ENCODE results near the gene CAVIN4. TPM values are rescaled to one million over a fixed set of nuclear protein-coding genes. Genes with fewer than 3 reads are reported as not detected.

Gene CAVIN4
- total RNA-seq, 4 donors from 2014 or later, result 14.5 to 163 (median 28.9) TPM

DNA sequence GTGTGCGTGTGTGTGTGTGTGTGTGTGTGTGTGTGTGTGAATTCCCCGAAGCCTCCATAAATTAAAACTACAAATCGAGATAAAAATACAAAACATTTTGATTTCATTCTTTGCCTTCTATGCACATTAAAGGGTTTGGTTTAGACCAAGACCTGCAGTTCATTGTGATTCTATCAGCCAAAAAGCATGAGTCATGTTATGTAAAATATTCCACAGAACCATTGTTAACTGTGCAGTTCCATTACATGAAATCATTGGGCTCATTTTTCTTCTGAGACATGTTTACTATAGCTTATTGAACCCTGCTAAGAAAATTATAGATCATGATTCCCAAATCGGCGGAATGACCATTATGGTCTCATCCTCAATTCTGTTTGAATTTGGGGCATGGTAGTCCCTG lies 11.7 kb downstream of the CAVIN4 start:
- intact Hi-C loops (cut with DNase I; ENCODE audit: low total_unique reads) (no loop called here), in situ Hi-C loops (cut with MboI; ENCODE audit: low sequenced_read_pairs in 4 of 4) (loop anchor here in 3 of 4 donors (10.0 to 25.0 kb wide), 3 partner anchors 145 to 155 kb away; partner anchors contain the start of gene MSANTD3 (in 1 of the 3))
- peaks cover 0 to 17% of the 10 kb centered on the region in 2 donors for H3K36me3 ChIP-seq
- H3K4me1 ChIP-seq, result peaks cover 9 to 21% of the 10 kb centered on the region in 2 donors
- no peak for DNase-seq
- H3K4me3 ChIP-seq, result no peak overlapping the region
- no peak for ATAC-seq
- H3K27ac ChIP-seq, result peak overlapping the region in 1 of 4 donors; percentile 47
- no peak for TF ChIP-seq POLR2A (IDR thresholded peaks at IDR 0.05)
- TF ChIP-seq, protein P1, sequence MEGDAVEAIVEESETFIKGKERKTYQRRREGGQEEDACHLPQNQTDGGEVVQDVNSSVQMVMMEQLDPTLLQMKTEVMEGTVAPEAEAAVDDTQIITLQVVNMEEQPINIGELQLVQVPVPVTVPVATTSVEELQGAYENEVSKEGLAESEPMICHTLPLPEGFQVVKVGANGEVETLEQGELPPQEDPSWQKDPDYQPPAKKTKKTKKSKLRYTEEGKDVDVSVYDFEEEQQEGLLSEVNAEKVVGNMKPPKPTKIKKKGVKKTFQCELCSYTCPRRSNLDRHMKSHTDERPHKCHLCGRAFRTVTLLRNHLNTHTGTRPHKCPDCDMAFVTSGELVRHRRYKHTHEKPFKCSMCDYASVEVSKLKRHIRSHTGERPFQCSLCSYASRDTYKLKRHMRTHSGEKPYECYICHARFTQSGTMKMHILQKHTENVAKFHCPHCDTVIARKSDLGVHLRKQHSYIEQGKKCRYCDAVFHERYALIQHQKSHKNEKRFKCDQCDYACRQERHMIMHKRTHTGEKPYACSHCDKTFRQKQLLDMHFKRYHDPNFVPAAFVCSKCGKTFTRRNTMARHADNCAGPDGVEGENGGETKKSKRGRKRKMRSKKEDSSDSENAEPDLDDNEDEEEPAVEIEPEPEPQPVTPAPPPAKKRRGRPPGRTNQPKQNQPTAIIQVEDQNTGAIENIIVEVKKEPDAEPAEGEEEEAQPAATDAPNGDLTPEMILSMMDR (IDR thresholded peaks at IDR 0.05 in 4 of 5, conservative IDR thresholded peaks at IDR 0.05 in 1 of 5), result no peak
- no peaks in the 10 kb centered on the region for H3K9me3 ChIP-seq
- no peaks in the 10 kb centered on the region for H3K27me3 ChIP-seq

DNA sequence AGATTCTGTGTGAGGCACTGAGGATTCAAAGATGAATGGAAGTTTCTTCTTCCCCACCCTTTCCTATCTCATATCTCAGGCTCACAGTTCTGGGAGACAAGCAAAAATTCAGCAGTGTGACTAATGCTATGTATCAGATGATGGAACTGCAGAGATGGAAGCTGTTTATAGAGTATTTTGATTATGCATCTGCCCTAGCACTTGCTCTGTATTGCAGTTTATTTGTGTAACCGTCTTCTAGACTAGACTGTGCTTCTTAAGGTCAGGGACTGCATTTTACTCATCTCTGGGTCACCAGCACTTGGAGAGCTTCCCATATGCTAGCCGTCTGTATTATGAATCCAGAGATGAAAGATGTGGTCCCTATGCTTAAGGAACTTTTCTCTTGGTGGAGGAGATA lies 12.6 kb downstream of the CAVIN4 start:
- intact Hi-C loops (cut with DNase I; ENCODE audit: low total_unique reads), result loop anchor here (5.0 to 10.0 kb wide), 2 partner anchors 478 to 776 kb away; no protein-coding TSS in a partner anchor

DNA sequence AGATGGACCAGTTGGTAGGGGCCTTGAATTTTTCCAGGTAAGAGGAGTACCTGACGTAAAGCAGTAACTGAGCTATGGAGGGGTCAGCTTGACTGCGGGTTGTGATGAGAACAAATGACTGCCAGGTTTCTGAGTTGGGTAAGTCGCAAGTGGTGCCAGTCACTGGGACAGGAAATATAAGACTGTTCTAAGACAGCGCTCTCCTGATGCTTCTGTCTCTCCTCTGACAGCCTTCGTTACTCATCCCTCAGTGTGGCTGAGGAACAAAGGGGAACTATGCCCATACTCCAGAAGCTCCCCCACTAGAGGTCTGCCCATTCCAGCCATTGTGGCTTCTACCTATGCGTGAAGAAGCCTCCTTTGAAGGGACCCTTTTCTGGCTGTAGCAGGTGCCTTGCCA lies 13.3 kb downstream of the CAVIN4 start:
- intact Hi-C loops (cut with DNase I; ENCODE audit: low total_unique reads), result loop anchor here (5.0 to 10.0 kb wide), 2 partner anchors 479 to 776 kb away; no protein-coding TSS in a partner anchor
- ATAC-seq, result peak; percentile 52 to 76

More for the DNA sequence above, 12.6 kb downstream of the CAVIN4 start:
- Histone ChIP-seq H3K27me3 (no peaks in the 10 kb centered on the region), H3K27ac (peak overlapping the region in 3 of 4 donors; percentile 47 to 62 (median 57)), H3K36me3 (peaks cover 0 to 15% of the 10 kb centered on the region in 2 donors), H3K9me3 (no peaks in the 10 kb centered on the region), H3K4me3 (no peak overlapping the region), H3K4me1 (peaks cover 9 to 15% of the 10 kb centered on the region in 2 donors)
- no peak for TF ChIP-seq POLR2A (IDR thresholded peaks at IDR 0.05)
- ATAC-seq (no peak), DNase-seq (no peak)
- in situ Hi-C loops (cut with MboI; ENCODE audit: low sequenced_read_pairs in 4 of 4), result loop anchor here in 3 of 4 donors (10.0 to 25.0 kb wide), 4 partner anchors 76 to 156 kb away; partner anchors contain the start of gene MSANTD3 (in 1 of the 3)

DNA sequence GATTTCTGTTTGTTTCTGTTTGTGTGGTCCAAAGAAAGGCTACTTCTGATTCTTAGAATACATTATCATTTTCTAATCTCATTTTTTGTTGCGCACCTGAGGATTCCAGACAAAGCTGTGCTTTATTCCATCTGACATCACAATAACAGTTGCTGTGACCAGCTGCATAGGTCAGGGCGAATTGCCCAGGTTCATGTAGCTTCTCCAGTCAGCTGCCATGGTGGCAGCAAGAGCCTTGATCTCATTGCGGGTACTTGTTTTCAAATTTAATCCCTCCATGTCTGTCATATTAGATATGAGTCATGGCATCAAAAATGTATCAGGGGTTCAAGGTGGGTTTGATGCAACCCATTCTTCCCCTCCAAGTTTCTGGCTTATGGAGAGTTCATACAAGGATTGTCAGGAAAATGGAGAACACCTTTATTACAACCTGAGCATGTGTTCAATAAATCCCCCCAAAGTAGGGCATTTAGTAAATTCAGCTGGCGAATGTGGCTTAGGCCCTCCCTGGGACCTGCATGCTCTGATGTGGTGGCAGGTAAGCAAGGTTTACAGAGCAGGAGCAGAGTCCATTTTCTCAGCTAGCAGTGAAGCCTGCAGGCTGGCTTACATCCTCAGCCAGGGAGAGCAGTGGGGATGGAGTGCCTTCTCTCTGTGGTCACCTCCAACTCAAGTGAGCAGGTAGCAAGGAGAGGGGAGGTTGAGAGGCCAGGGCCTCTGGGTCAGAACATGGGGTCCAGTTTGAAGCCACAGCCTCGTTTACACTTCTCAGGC lies 13.9 kb downstream of the CAVIN4 start:
- TF ChIP-seq, protein P1 (IDR thresholded peaks at IDR 0.05 in 4 of 5, conservative IDR thresholded peaks at IDR 0.05 in 1 of 5), result no peak
- no peak for TF ChIP-seq POLR2A (IDR thresholded peaks at IDR 0.05)
- peaks cover 0 to 2% of the 10 kb centered on the region in 2 donors for H3K36me3 ChIP-seq
- in situ Hi-C loops (cut with MboI; ENCODE audit: low sequenced_read_pairs in 4 of 4) (loop anchor here in 3 of 4 donors (10.0 to 25.0 kb wide), 4 partner anchors 77 to 157 kb away; partner anchors contain the start of gene MSANTD3 (in 1 of the 3)), intact Hi-C loops (cut with DNase I; ENCODE audit: low total_unique reads) (loop anchor here (5.0 to 10.0 kb wide), 2 partner anchors 480 to 777 kb away; no protein-coding TSS in a partner anchor)
- no peak overlapping the region for H3K4me3 ChIP-seq
- H3K27ac ChIP-seq, result peak overlapping the region; percentile 40 to 62 (median 52)
- no peaks in the 10 kb centered on the region for H3K27me3 ChIP-seq
- DNase-seq (no peak), ATAC-seq (no peak)
- H3K9me3 ChIP-seq, result no peaks in the 10 kb centered on the region
- H3K4me1 ChIP-seq, result peaks cover 9 to 15% of the 10 kb centered on the region in 2 donors

More for the DNA sequence above, 13.3 kb downstream of the CAVIN4 start:
- Histone ChIP-seq H3K4me3 (no peak overlapping the region), H3K27ac (peak overlapping the region; percentile 40 to 62 (median 52)), H3K36me3 (peaks cover 0 to 9% of the 10 kb centered on the region in 2 donors), H3K4me1 (peaks cover 9 to 15% of the 10 kb centered on the region in 2 donors), H3K9me3 (no peaks in the 10 kb centered on the region), H3K27me3 (no peaks in the 10 kb centered on the region)
- in situ Hi-C loops (cut with MboI; ENCODE audit: low sequenced_read_pairs in 4 of 4), result loop anchor here in 3 of 4 donors (10.0 to 25.0 kb wide), 4 partner anchors 76 to 156 kb away; partner anchors contain the start of gene MSANTD3 (in 1 of the 3)
- DNase-seq, result peak in 1 of 2 donors; percentile 35
- no peak for TF ChIP-seq POLR2A (IDR thresholded peaks at IDR 0.05)
- TF ChIP-seq, protein P1 (IDR thresholded peaks at IDR 0.05 in 4 of 5, conservative IDR thresholded peaks at IDR 0.05 in 1 of 5), result no peak

Data from gastrocnemius medialis (tissue), 4 donors.